ENCODE measurements around the gene SMARCE1. TPM values are rescaled to one million over a fixed set of nuclear protein-coding genes. Genes with fewer than 3 reads are reported as not detected.
"Not testable (repeated sequence)": the region's sequence is repeated elsewhere in the genome, so short reads cannot be mapped to it uniquely, and the experiment has no call there.

The SMARCE1 gene
- total RNA-seq, 1 donor from 2014 or later = 195 TPM

DNA sequence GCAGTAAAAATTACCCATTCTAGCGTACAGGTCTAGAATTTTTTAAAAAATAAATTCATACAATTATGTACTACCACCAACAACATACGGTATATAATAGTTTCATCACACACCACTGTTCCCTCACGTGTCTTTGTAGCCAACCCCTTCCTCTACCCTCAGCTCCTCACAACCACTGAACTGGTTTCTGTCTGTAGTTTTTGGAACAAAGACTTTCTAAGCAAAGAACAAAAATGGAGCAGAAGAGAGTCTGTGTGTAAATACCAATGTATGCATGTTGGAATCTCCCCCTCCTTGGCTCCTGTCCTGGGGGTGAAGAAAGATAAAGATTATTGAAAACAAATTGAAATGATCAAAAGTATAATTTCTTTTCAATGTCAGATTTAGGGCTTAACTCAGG lies 50.5 kb downstream of the SMARCE1 start:
- Mint-ChIP-seq H3K9me3 (ENCODE audit: low read depth) (peaks cover 3% of the 10 kb centered on the region), H3K4me3 (ENCODE audit: low read depth) (no peak overlapping the region), H3K27me3 (no peaks in the 10 kb centered on the region), H3K27ac (peak overlapping the region; percentile 63), H3K4me1 (ENCODE audit: low read depth) (peaks cover 9% of the 10 kb centered on the region), H3K36me3 (ENCODE audit: insufficient read depth) (no peaks in the 10 kb centered on the region)
- no peak for DNase-seq (ENCODE audit: low spot score, unreplicated experiment)
- TF ChIP-seq CTCF (IDR thresholded peaks at IDR 0.05; ENCODE audit: unreplicated experiment) = no peak

GRCh38 chr17:40596261-40596919 lies 51.2 kb downstream of the SMARCE1 start:
- Mint-ChIP-seq H3K4me3 (ENCODE audit: low read depth) (no peak overlapping the region), H3K27me3 (no peaks in the 10 kb centered on the region), H3K9me3 (ENCODE audit: low read depth) (peaks cover 3% of the 10 kb centered on the region), H3K27ac (no peak overlapping the region), H3K36me3 (ENCODE audit: insufficient read depth) (no peaks in the 10 kb centered on the region), H3K4me1 (ENCODE audit: low read depth) (peaks cover 9% of the 10 kb centered on the region)
- DNase-seq (ENCODE audit: low spot score, unreplicated experiment) = no peak
- no peak for TF ChIP-seq CTCF (IDR thresholded peaks at IDR 0.05; ENCODE audit: unreplicated experiment)

DNA sequence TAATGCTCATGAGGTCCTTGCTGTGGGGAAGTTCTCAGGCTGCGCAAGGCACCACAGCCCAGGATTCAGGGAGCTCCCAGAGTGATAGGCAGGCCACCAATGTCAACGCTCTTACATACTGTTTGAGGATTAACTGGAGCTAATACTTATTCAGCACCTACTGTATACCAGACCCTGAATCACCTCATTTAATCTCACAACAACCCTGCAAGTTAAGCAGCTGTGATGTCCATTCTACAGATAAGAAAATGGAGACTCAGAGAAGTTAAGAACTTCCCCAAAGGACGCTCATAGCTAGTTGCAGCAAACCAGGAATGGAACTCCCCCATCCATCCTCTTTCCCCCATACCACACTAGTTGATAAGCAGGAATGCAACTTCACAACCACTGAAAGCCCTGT lies 56.9 kb downstream of the SMARCE1 start:
- no peak overlapping the region for H3K4me3 Mint-ChIP-seq (ENCODE audit: low read depth)
- no peak for TF ChIP-seq CTCF (IDR thresholded peaks at IDR 0.05; ENCODE audit: unreplicated experiment)

GRCh38 chr17:40588552-40588951 lies 59.1 kb downstream of the SMARCE1 start:
- H3K27ac Mint-ChIP-seq = no peak overlapping the region
- TF ChIP-seq CTCF (IDR thresholded peaks at IDR 0.05; ENCODE audit: unreplicated experiment) = no peak
- peaks cover 38% of the 10 kb centered on the region for H3K9me3 Mint-ChIP-seq (ENCODE audit: low read depth)
- H3K4me3 Mint-ChIP-seq (ENCODE audit: low read depth) = no peak overlapping the region
- H3K4me1 Mint-ChIP-seq (ENCODE audit: low read depth) = no peaks in the 10 kb centered on the region
- no peaks in the 10 kb centered on the region for H3K27me3 Mint-ChIP-seq
- H3K36me3 Mint-ChIP-seq (ENCODE audit: insufficient read depth) = peaks cover 2% of the 10 kb centered on the region
- no peak for DNase-seq (ENCODE audit: low spot score, unreplicated experiment)

More for the DNA sequence above, 56.9 kb downstream of the SMARCE1 start:
- no peak for DNase-seq (ENCODE audit: low spot score, unreplicated experiment)
- Mint-ChIP-seq H3K36me3 (ENCODE audit: insufficient read depth) (no peaks in the 10 kb centered on the region), H3K9me3 (ENCODE audit: low read depth) (peaks cover 23% of the 10 kb centered on the region), H3K4me1 (ENCODE audit: low read depth) (no peaks in the 10 kb centered on the region), H3K27me3 (no peaks in the 10 kb centered on the region), H3K27ac (no peak overlapping the region)

- H3K4me1 Mint-ChIP-seq (ENCODE audit: low read depth); DNase-seq (ENCODE audit: low spot score, unreplicated experiment); H3K36me3 Mint-ChIP-seq (ENCODE audit: insufficient read depth); H3K27me3 Mint-ChIP-seq; H3K4me3 Mint-ChIP-seq (ENCODE audit: low read depth); H3K27ac Mint-ChIP-seq: not testable (repeated sequence)
- peaks cover 38% of the 10 kb centered on the region for H3K9me3 Mint-ChIP-seq (ENCODE audit: low read depth)
These were observed 61.4 kb downstream of the SMARCE1 start for GRCh38 chr17:40586264-40586663.

GRCh38 chr17:40584950-40585349 lies 62.7 kb downstream of the SMARCE1 start:
- H3K27ac Mint-ChIP-seq; H3K4me1 Mint-ChIP-seq (ENCODE audit: low read depth); H3K4me3 Mint-ChIP-seq (ENCODE audit: low read depth); H3K27me3 Mint-ChIP-seq; H3K36me3 Mint-ChIP-seq (ENCODE audit: insufficient read depth); DNase-seq (ENCODE audit: low spot score, unreplicated experiment): not testable (repeated sequence)
- peaks cover 38% of the 10 kb centered on the region for H3K9me3 Mint-ChIP-seq (ENCODE audit: low read depth)
